ENCODE data around the gene PUS1. TPM values are rescaled to one million over a fixed set of nuclear protein-coding genes. Genes with fewer than 3 reads are reported as not detected.

PUS1 gene
- total RNA-seq, 4 donors from 2014 or later: 10.4 to 29.0 (median 12.2) TPM

GRCh38 chr12:131892711-131893604 lies 36.1 kb upstream of the PUS1 start:
- in situ Hi-C loops (cut with MboI; ENCODE audit: low sequenced_read_pairs in 4 of 4) (loop anchor here in 1 of 4 donors (10.0 kb wide), 1 partner anchor 52 kb away; the partner anchor contains the start of gene EP400), intact Hi-C loops (cut with DNase I; ENCODE audit: low total_unique reads) (no loop called here)
- DNase-seq (no peak), ATAC-seq (no peak)
- TF ChIP-seq CTCF (IDR thresholded peaks at IDR 0.05 in 4 of 5, conservative IDR thresholded peaks at IDR 0.05 in 1 of 5) (no peak), POLR2A (IDR thresholded peaks at IDR 0.05) (no peak)
- H3K4me3 ChIP-seq: no peak overlapping the region
- H3K9me3 ChIP-seq: no peaks in the 10 kb centered on the region
- H3K36me3 ChIP-seq: no peaks in the 10 kb centered on the region
- peaks cover 13 to 14% of the 10 kb centered on the region in 2 donors for H3K4me1 ChIP-seq
- H3K27me3 ChIP-seq: no peaks in the 10 kb centered on the region
- peak overlapping the region; percentile 94 to 100 (median 98) for H3K27ac ChIP-seq

GRCh38 chr12:131893605-131894312 lies 35.3 kb upstream of the PUS1 start:
- H3K4me3 ChIP-seq: peak overlapping the region in 3 of 4 donors; percentile 66 to 91 (median 86)
- H3K9me3 ChIP-seq: no peaks in the 10 kb centered on the region
- no peaks in the 10 kb centered on the region for H3K27me3 ChIP-seq
- no peak for TF ChIP-seq CTCF (IDR thresholded peaks at IDR 0.05 in 4 of 5, conservative IDR thresholded peaks at IDR 0.05 in 1 of 5)
- no peak for TF ChIP-seq POLR2A (IDR thresholded peaks at IDR 0.05)
- ATAC-seq (no peak), DNase-seq (no peak)
- H3K36me3 ChIP-seq: no peaks in the 10 kb centered on the region
- H3K27ac ChIP-seq: peak overlapping the region; percentile 94 to 100 (median 98)
- H3K4me1 ChIP-seq: peaks cover 20 to 21% of the 10 kb centered on the region in 2 donors
- in situ Hi-C loops (cut with MboI; ENCODE audit: low sequenced_read_pairs in 4 of 4) (loop anchor here in 1 of 4 donors (10.0 kb wide), 1 partner anchor 51 kb away; the partner anchor contains the start of gene EP400), intact Hi-C loops (cut with DNase I; ENCODE audit: low total_unique reads) (no loop called here)

GRCh38 chr12:131894313-131894860 lies 34.7 kb upstream of the PUS1 start, which contains the start of gene ULK1:
Gene ULK1 (plus strand): TSS chr12:131894622. CDS start chr12:131895002, 380 bp downstream.
- Histone ChIP-seq H3K9me3 (no peaks in the 10 kb centered on the region), H3K27ac (peak within 1 kb of the TSS; percentile 94 to 100 (median 98)), H3K36me3 (peaks cover 0 to 5% of the 10 kb centered on the region in 2 donors), H3K4me3 (peak within 1 kb of the TSS; percentile 66 to 91 (median 83)), H3K27me3 (no peaks in the 10 kb centered on the region), H3K4me1 (peaks cover 20 to 24% of the 10 kb centered on the region in 2 donors)
- in situ Hi-C loops (cut with MboI; ENCODE audit: low sequenced_read_pairs in 4 of 4) (loop anchor here in 1 of 4 donors (10.0 kb wide), 1 partner anchor 50 kb away; the partner anchor contains the start of gene EP400), intact Hi-C loops (cut with DNase I; ENCODE audit: low total_unique reads) (no loop called here)
- peak; percentile 84 to 92 for DNase-seq
- peak; percentile 38 to 43 for ATAC-seq
- TF ChIP-seq CTCF (IDR thresholded peaks at IDR 0.05 in 4 of 5, conservative IDR thresholded peaks at IDR 0.05 in 1 of 5) (no peak), POLR2A (IDR thresholded peaks at IDR 0.05) (peak; percentile 97 to 98)

GRCh38 chr12:131894981-131895639 lies 34.0 kb upstream of the PUS1 start:
- H3K4me1 ChIP-seq: peaks cover 26 to 32% of the 10 kb centered on the region in 2 donors
- H3K36me3 ChIP-seq: peaks cover 0 to 5% of the 10 kb centered on the region in 2 donors
- ATAC-seq (no peak), DNase-seq (peak in 1 of 2 donors; percentile 35)
- H3K27me3 ChIP-seq: no peaks in the 10 kb centered on the region
- peak overlapping the region; percentile 94 to 100 (median 98) for H3K27ac ChIP-seq
- no peaks in the 10 kb centered on the region for H3K9me3 ChIP-seq
- no peak for TF ChIP-seq POLR2A (IDR thresholded peaks at IDR 0.05)
- peak overlapping the region; percentile 66 to 91 (median 83) for H3K4me3 ChIP-seq
- intact Hi-C loops (cut with DNase I; ENCODE audit: low total_unique reads) (no loop called here), in situ Hi-C loops (cut with MboI; ENCODE audit: low sequenced_read_pairs in 4 of 4) (loop anchor here in 1 of 4 donors (10.0 kb wide), 1 partner anchor 50 kb away; the partner anchor contains the start of gene EP400)

Data from gastrocnemius medialis (tissue), 4 donors.